ENCODE measurements around the gene CDH6. TPM values are rescaled to one million over a fixed set of nuclear protein-coding genes. Genes with fewer than 3 reads are reported as not detected.

CDH6 gene
- total and polyA plus RNA-seq, 2 donors (not counting 1 experiment from before 2014, with no cell fraction given): not detected

GRCh38 chr5:31218978-31219377, 25.5 kb downstream of the CDH6 start:
- Histone ChIP-seq H2AFZ (ENCODE audit: insufficient read depth, low read depth, low read length, poor library complexity, severe bottlenecking) (no peak overlapping the region), H3K4me2 (replicated peaks; ENCODE audit: low read depth, low read length, poor library complexity, severe bottlenecking) (no peak overlapping the region), H3K27me3 (replicated peaks in 1 of 4; ENCODE audit: control extremely low read depth in 1 of 4, control insufficient read depth in 3 of 4, insufficient read depth in 4 of 4, low read length in 3 of 4) (no peaks in the 10 kb centered on the region), H3K9me3 (ENCODE audit: control extremely low read depth in 1 of 3, control insufficient read depth in 2 of 3, insufficient read depth in 1 of 3, low read length in 2 of 3) (no peaks in the 10 kb centered on the region), H3K4me3 (ENCODE audit: control extremely low read depth in 1 of 5, extremely low read depth in 1 of 5, insufficient read depth in 1 of 5, low read depth in 2 of 5, low read length in 4 of 5) (no peak overlapping the region), H3K36me3 (replicated peaks in 1 of 2; ENCODE audit: control extremely low read depth in 1 of 2, control insufficient read depth in 1 of 2, extremely low read depth in 1 of 2, insufficient read depth in 2 of 2, low read length in 1 of 2) (no peaks in the 10 kb centered on the region), H3K4me1 (ENCODE audit: control insufficient read depth in 2 of 2, insufficient read depth in 2 of 2, low read length in 2 of 2) (no peaks in the 10 kb centered on the region), H3K27ac (ENCODE audit: low read length in 2 of 2) (no peak overlapping the region), H4K20me1 (ENCODE audit: control insufficient read depth, insufficient read depth, low read length, poor library complexity, severe bottlenecking) (no peaks in the 10 kb centered on the region), H3K79me2 (ENCODE audit: control insufficient read depth, insufficient read depth, low read length) (no peaks in the 10 kb centered on the region), H3K9ac (ENCODE audit: low read length) (no peak overlapping the region)
- TF ChIP-seq EZH2 (IDR thresholded peaks at IDR 0.05; ENCODE audit: borderline replicate concordance, insufficient read depth, low read depth, low read length, poor library complexity, severe bottlenecking): no peak
- TF ChIP-seq CTCF (IDR thresholded peaks at IDR 0.05): no peak
- intact Hi-C loops (cut with micrococcal nuclease): no loop called here
- Mint-ChIP-seq H3K9me3 (ENCODE audit: insufficient read depth) (no peaks in the 10 kb centered on the region), H3K4me1 (no peaks in the 10 kb centered on the region), H3K27me3 (no peaks in the 10 kb centered on the region), H3K27ac (no peak overlapping the region), H3K4me3 (no peak overlapping the region)
- CTCF ChIA-PET: no interaction called here
- WGBS (ENCODE audit: insufficient coverage): 88% methylated on average over 3 of the region's 3 CpGs
- POLR2A ChIA-PET: no interaction called here
- no peak for ATAC-seq (ENCODE audit: low read depth)
- DNase-seq: no peak

GRCh38 chr5:31221001-31221400, 27.5 kb downstream of the CDH6 start:
- ATAC-seq (ENCODE audit: low read depth): no peak
- Histone ChIP-seq H3K27me3 (replicated peaks in 1 of 4; ENCODE audit: control extremely low read depth in 1 of 4, control insufficient read depth in 3 of 4, insufficient read depth in 4 of 4, low read length in 3 of 4) (no peaks in the 10 kb centered on the region), H3K27ac (ENCODE audit: low read length in 2 of 2) (no peak overlapping the region), H2AFZ (ENCODE audit: insufficient read depth, low read depth, low read length, poor library complexity, severe bottlenecking) (no peak overlapping the region), H4K20me1 (ENCODE audit: control insufficient read depth, insufficient read depth, low read length, poor library complexity, severe bottlenecking) (no peaks in the 10 kb centered on the region), H3K4me3 (ENCODE audit: control extremely low read depth in 1 of 5, extremely low read depth in 1 of 5, insufficient read depth in 1 of 5, low read depth in 2 of 5, low read length in 4 of 5) (no peak overlapping the region), H3K4me2 (replicated peaks; ENCODE audit: low read depth, low read length, poor library complexity, severe bottlenecking) (no peak overlapping the region), H3K79me2 (ENCODE audit: control insufficient read depth, insufficient read depth, low read length) (no peaks in the 10 kb centered on the region), H3K4me1 (ENCODE audit: control insufficient read depth in 2 of 2, insufficient read depth in 2 of 2, low read length in 2 of 2) (no peaks in the 10 kb centered on the region), H3K9me3 (ENCODE audit: control extremely low read depth in 1 of 3, control insufficient read depth in 2 of 3, insufficient read depth in 1 of 3, low read length in 2 of 3) (no peaks in the 10 kb centered on the region), H3K9ac (ENCODE audit: low read length) (no peak overlapping the region), H3K36me3 (replicated peaks in 1 of 2; ENCODE audit: control extremely low read depth in 1 of 2, control insufficient read depth in 1 of 2, extremely low read depth in 1 of 2, insufficient read depth in 2 of 2, low read length in 1 of 2) (no peaks in the 10 kb centered on the region)
- Mint-ChIP-seq H3K9me3 (ENCODE audit: insufficient read depth) (peaks cover 3% of the 10 kb centered on the region), H3K27ac (no peak overlapping the region), H3K27me3 (no peaks in the 10 kb centered on the region), H3K4me3 (no peak overlapping the region), H3K4me1 (no peaks in the 10 kb centered on the region)
- ChIA-PET CTCF (no interaction called here), POLR2A (no interaction called here)
- DNase-seq: no peak
- intact Hi-C loops (cut with micrococcal nuclease): no loop called here
- WGBS (ENCODE audit: insufficient coverage): 67% methylated on average over 2 of the region's 3 CpGs
- TF ChIP-seq EZH2 (IDR thresholded peaks at IDR 0.05; ENCODE audit: borderline replicate concordance, insufficient read depth, low read depth, low read length, poor library complexity, severe bottlenecking) (no peak), CTCF (IDR thresholded peaks at IDR 0.05) (no peak)

All from B cell (primary cell).